Activated CD8-positive, alpha-beta T cell treated with anti-CD3 and anti-CD28 coated beads, Interleukin-2, amount 10 ng/mL, durations not matched to agents 7 days and 5 days (primary cell): Measurements from ENCODE around the gene EYS. TPM values are rescaled to one million over a fixed set of nuclear protein-coding genes. Genes with fewer than 3 reads are reported as not detected.

Experiments
- ATAC-seq: fragments of 150-1000 bp; cut with Tn5 transposase; one replicate; pipeline ENCODE4 v1.10.0; 2021; ENCODE audit warnings: moderate library complexity
- CTCF ChIA-PET: fragments of 350-600 bp; sonication (Branson Sonifier 250); formaldehyde crosslinking; loops from one replicate; lab custom pipeline; 2021; ENCODE audit warnings: antibody characterized with exemption; lab: Charles Lee
- POLR2A ChIA-PET: fragments of 350-600 bp; sonication (Branson Sonifier 250); formaldehyde crosslinking; loops from one replicate; lab custom pipeline; 2021; ENCODE audit warnings: antibody characterized with exemption; lab: Charles Lee
- DNase-seq: peaks from one replicate; pipeline ENCODE4 v3.0.0-alpha.2; 2020
- H3K27ac Mint-ChIP-seq: one replicate; pipeline ENCODE4 v1.8.0; 2021; ENCODE audit warnings: mild to moderate bottlenecking, mixed read lengths
- H3K27me3 Mint-ChIP-seq: one replicate; pipeline ENCODE4 v1.8.0; 2021; ENCODE audit warnings: low read depth, mixed read lengths
- H3K36me3 Mint-ChIP-seq: one replicate; pipeline ENCODE4 v1.8.0; 2021; ENCODE audit warnings: low read depth, mixed read lengths
- H3K4me1 Mint-ChIP-seq: one replicate; pipeline ENCODE4 v1.8.0; 2021; ENCODE audit warnings: low read depth, mixed read lengths
- H3K4me3 Mint-ChIP-seq: one replicate; pipeline ENCODE4 v1.8.0; 2021; ENCODE audit warnings: mild to moderate bottlenecking, mixed read lengths
- H3K9me3 Mint-ChIP-seq: one replicate; pipeline ENCODE4 v1.8.0; 2022; ENCODE audit warnings: mixed read lengths; ENCODE audit not compliant: insufficient read depth
- total RNA-seq, 2 experiments: library from RNA; stranded (reverse); gene quantifications; one replicate each; pipeline ENCODE4 v1.2.3, GENCODE V29; 2021

Gene EYS
- total RNA-seq, 2 experiments from 2014 or later: not detected

DNA sequence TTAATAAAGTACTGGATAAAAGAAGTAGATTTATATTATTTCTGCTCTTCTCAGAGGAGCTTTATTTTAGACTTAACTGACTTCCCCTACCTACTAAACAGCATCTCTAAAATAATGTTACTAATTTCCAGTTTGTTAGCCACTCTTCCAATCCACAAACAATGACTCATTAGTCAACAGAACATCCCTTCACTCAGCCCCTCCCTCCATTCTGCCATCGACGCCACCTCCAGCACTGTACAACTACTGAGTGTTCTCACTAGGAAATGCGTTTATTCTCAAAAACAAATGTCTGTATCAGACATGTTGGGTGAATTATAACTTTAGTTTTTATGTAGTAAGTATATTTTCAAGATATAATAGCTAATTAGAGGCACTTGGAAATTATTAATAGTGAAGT is 427.0 kb downstream of the EYS start:
- ChIA-PET CTCF (no interaction called here), POLR2A (no interaction called here)
- Mint-ChIP-seq H3K27ac (no peak overlapping the region), H3K36me3 (no peaks in the 10 kb centered on the region), H3K4me1 (no peaks in the 10 kb centered on the region), H3K27me3 (no peaks in the 10 kb centered on the region), H3K4me3 (no peak overlapping the region), H3K9me3 (no peaks in the 10 kb centered on the region)
- no peak for DNase-seq
- no peak for ATAC-seq

DNA sequence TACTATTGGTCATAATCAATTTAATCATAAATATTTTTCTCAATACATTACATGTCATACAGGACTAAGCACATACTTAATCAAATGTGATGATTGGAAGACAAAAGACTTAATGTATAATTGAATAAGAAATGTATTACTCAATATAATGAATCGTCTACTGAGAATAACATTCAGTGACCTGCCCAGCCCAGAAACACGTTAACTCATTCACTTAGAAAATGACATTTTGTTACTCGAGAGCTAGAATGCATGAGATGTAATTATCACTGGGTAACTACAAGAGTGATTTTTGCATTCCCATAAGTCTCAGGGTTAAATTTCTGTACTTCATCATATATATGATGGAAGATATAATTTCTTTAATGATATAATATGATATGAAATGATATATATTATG is 444.8 kb downstream of the EYS start:
- H3K4me1 Mint-ChIP-seq: no peaks in the 10 kb centered on the region
- no peak overlapping the region for H3K4me3 Mint-ChIP-seq
- no peak overlapping the region for H3K27ac Mint-ChIP-seq
- no peaks in the 10 kb centered on the region for H3K36me3 Mint-ChIP-seq
- H3K9me3 Mint-ChIP-seq: peaks cover 27% of the 10 kb centered on the region
- ChIA-PET POLR2A (no interaction called here), CTCF (no interaction called here)
- no peaks in the 10 kb centered on the region for H3K27me3 Mint-ChIP-seq
- ATAC-seq (no peak), DNase-seq (no peak)

- Mint-ChIP-seq H3K4me1 (no peaks in the 10 kb centered on the region), H3K4me3 (no peak overlapping the region), H3K36me3 (no peaks in the 10 kb centered on the region), H3K9me3 (peaks cover 36% of the 10 kb centered on the region), H3K27ac (no peak overlapping the region), H3K27me3 (no peaks in the 10 kb centered on the region)
- POLR2A ChIA-PET: no interaction called here
- DNase-seq: no peak
- no peak for ATAC-seq
- CTCF ChIA-PET: no interaction called here
Measured at GRCh38 chr6:65259982-65260381, 447.0 kb downstream of the EYS start.

DNA sequence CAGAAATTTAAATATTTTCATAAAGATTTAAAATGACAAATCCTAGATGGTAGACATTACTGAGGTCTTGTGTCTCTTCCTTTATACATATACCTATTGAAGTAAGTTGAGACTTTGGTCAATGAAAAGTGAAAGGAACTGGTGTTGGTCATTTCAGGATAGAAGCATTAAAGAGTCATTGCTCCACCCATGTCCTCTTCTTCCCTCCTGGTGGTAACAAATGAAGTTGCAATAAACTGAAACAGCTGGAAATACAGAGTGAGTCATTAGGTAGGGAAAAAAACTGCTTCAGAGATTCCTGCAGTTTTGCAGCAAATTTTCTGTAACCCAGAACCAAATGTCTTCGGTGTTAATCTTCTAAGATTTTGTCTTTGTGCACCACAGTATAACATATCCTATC is 448.0 kb downstream of the EYS start:
- H3K36me3 Mint-ChIP-seq: no peaks in the 10 kb centered on the region
- POLR2A ChIA-PET: no interaction called here
- no peak overlapping the region for H3K4me3 Mint-ChIP-seq
- CTCF ChIA-PET: no interaction called here
- no peaks in the 10 kb centered on the region for H3K27me3 Mint-ChIP-seq
- peaks cover 39% of the 10 kb centered on the region for H3K9me3 Mint-ChIP-seq
- DNase-seq (no peak), ATAC-seq (no peak)
- no peak overlapping the region for H3K27ac Mint-ChIP-seq
- no peaks in the 10 kb centered on the region for H3K4me1 Mint-ChIP-seq

GRCh38 chr6:65253041-65253440 is 454.0 kb downstream of the EYS start:
- no peak overlapping the region for H3K4me3 Mint-ChIP-seq
- ATAC-seq (no peak), DNase-seq (no peak)
- ChIA-PET POLR2A (no interaction called here), CTCF (no interaction called here)
- no peaks in the 10 kb centered on the region for H3K36me3 Mint-ChIP-seq
- no peaks in the 10 kb centered on the region for H3K27me3 Mint-ChIP-seq
- no peak overlapping the region for H3K27ac Mint-ChIP-seq
- no peaks in the 10 kb centered on the region for H3K4me1 Mint-ChIP-seq
- H3K9me3 Mint-ChIP-seq: peaks cover 35% of the 10 kb centered on the region

DNA sequence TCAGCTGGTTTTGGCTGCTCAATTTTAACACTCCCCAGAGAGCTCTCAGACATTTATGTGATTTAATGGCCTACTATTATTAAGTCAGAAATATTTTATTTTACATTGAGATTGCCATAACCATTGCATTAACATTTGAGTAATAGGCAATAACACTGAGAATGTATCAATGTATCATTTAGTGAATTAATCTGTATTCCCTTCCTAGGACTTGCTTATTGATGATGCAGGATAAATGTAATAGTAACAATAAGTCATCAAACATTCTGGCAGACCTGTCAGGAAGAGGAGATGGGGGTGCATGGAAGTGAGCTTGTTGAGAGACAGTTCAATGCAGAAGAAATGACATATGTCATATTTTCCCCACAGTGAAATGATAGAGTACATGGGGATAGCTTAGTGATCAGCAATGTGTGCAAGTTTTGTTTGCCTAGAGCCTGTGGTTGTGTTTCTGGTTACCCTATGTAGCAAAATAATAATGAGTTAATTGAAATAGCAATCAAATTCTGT is 458.9 kb downstream of the EYS start:
- H3K27me3 Mint-ChIP-seq: no peaks in the 10 kb centered on the region
- no peak overlapping the region for H3K4me3 Mint-ChIP-seq
- ATAC-seq (no peak), DNase-seq (no peak)
- H3K27ac Mint-ChIP-seq: no peak overlapping the region
- no peaks in the 10 kb centered on the region for H3K36me3 Mint-ChIP-seq
- H3K4me1 Mint-ChIP-seq: no peaks in the 10 kb centered on the region
- POLR2A ChIA-PET: no interaction called here
- peaks cover 23% of the 10 kb centered on the region for H3K9me3 Mint-ChIP-seq
- CTCF ChIA-PET: no interaction called here

- Mint-ChIP-seq H3K27me3 (no peaks in the 10 kb centered on the region), H3K36me3 (no peaks in the 10 kb centered on the region), H3K4me1 (no peaks in the 10 kb centered on the region), H3K27ac (no peak overlapping the region), H3K4me3 (no peak overlapping the region), H3K9me3 (peaks cover 24% of the 10 kb centered on the region)
- ChIA-PET POLR2A (no interaction called here), CTCF (no interaction called here)
- ATAC-seq: no peak
- no peak for DNase-seq
Measured at GRCh38 chr6:65231616-65232015, 475.4 kb downstream of the EYS start.

DNA sequence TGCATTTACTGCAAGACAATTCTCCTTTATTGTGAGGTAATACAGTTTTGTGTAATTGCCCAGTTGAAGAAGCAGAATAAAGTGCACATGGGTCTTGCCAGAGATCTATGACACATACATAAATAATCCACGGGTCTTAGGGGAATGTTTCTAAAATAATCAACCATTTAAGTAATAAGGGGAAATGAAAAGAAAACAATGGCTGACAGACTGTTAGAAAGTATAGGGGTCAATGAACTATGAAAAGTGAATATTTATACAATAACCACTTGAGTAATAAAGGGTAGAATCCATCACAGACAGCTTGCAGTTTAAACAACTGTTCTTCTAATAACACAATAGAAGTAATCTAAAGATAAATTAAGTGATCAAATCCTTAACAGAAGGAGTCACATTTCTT is 477.2 kb downstream of the EYS start:
- ChIA-PET POLR2A (no interaction called here), CTCF (no interaction called here)
- Mint-ChIP-seq H3K4me3 (no peak overlapping the region), H3K27me3 (no peaks in the 10 kb centered on the region), H3K36me3 (no peaks in the 10 kb centered on the region), H3K9me3 (peaks cover 24% of the 10 kb centered on the region), H3K27ac (no peak overlapping the region), H3K4me1 (no peaks in the 10 kb centered on the region)
- no peak for DNase-seq
- ATAC-seq: no peak

- Mint-ChIP-seq H3K4me3 (no peak overlapping the region), H3K27me3 (no peaks in the 10 kb centered on the region), H3K4me1 (no peaks in the 10 kb centered on the region), H3K27ac (no peak overlapping the region), H3K36me3 (no peaks in the 10 kb centered on the region), H3K9me3 (peaks cover 38% of the 10 kb centered on the region)
- ChIA-PET POLR2A (no interaction called here), CTCF (no interaction called here)
- no peak for ATAC-seq
- no peak for DNase-seq
Measured at GRCh38 chr6:65221153-65221552, 485.9 kb downstream of the EYS start.

GRCh38 chr6:65202738-65203137 is 504.3 kb downstream of the EYS start:
- DNase-seq: no peak
- no peaks in the 10 kb centered on the region for H3K4me1 Mint-ChIP-seq
- ChIA-PET CTCF (no interaction called here), POLR2A (no interaction called here)
- no peak overlapping the region for H3K27ac Mint-ChIP-seq
- ATAC-seq: no peak
- H3K9me3 Mint-ChIP-seq: no peaks in the 10 kb centered on the region
- H3K4me3 Mint-ChIP-seq: no peak overlapping the region
- no peaks in the 10 kb centered on the region for H3K27me3 Mint-ChIP-seq
- H3K36me3 Mint-ChIP-seq: no peaks in the 10 kb centered on the region

- Mint-ChIP-seq H3K4me3 (no peak overlapping the region), H3K27ac (no peak overlapping the region), H3K4me1 (no peaks in the 10 kb centered on the region), H3K27me3 (no peaks in the 10 kb centered on the region), H3K9me3 (no peaks in the 10 kb centered on the region), H3K36me3 (no peaks in the 10 kb centered on the region)
- ATAC-seq: no peak
- ChIA-PET POLR2A (no interaction called here), CTCF (no interaction called here)
- DNase-seq: no peak
Measured at GRCh38 chr6:65199683-65200082, 507.3 kb downstream of the EYS start.

DNA sequence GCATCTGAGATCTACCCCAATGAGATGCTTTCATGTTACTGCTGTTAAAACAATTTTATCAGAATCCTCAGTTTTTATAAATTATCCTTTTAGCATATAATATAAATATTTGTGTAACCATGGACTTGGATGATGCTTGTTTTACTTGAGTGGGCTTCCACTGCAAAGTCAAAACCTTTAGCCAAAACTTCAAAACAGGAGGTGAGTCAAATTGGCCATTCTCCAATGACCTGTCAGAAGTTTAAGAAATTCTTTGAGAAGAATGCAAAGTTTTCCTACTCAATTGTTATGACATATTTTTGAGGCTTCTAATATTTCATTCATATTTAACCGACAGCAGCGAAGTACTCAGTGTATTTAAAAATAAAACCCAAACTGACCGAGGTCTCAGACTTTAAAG is 507.9 kb downstream of the EYS start:
- DNase-seq (no peak), ATAC-seq (no peak)
- H3K36me3 Mint-ChIP-seq: no peaks in the 10 kb centered on the region

DNA sequence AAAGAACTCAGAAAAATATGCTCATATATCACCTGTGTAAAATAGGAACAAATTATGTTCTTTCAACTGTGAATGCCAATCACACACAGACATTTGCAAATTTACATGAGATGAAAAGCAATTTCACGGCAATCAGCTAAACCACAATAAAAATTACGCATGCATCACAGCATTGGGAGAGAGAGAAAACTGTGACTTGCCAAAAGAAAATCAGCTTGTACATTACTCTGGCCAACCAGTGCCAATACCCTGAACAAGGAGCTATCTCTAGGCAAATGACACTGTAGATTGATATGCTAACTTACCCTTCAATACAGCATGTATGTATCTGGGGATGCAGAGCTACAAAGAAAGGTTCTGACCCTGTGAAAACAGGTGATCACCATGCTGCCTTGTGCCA is 515.6 kb downstream of the EYS start:
- Mint-ChIP-seq H3K4me3 (no peak overlapping the region), H3K9me3 (peaks cover 7% of the 10 kb centered on the region), H3K4me1 (no peaks in the 10 kb centered on the region), H3K36me3 (no peaks in the 10 kb centered on the region), H3K27me3 (no peaks in the 10 kb centered on the region), H3K27ac (no peak overlapping the region)
- CTCF ChIA-PET: no interaction called here
- no peak for ATAC-seq
- POLR2A ChIA-PET: no interaction called here
- no peak for DNase-seq

More for the DNA sequence above, 507.9 kb downstream of the EYS start:
- ChIA-PET CTCF (no interaction called here), POLR2A (no interaction called here)
- H3K4me1 Mint-ChIP-seq: no peaks in the 10 kb centered on the region
- no peaks in the 10 kb centered on the region for H3K27me3 Mint-ChIP-seq
- H3K4me3 Mint-ChIP-seq: no peak overlapping the region
- no peaks in the 10 kb centered on the region for H3K9me3 Mint-ChIP-seq
- no peak overlapping the region for H3K27ac Mint-ChIP-seq
